Measurements from ENCODE around the gene LINC01488. TPM values are rescaled to one million over a fixed set of nuclear protein-coding genes. Genes with fewer than 3 reads are reported as not detected.

LINC01488 gene
- total and polyA plus RNA-seq, 2 experiments from 2014 or later, result not detected

- TF ChIP-seq ZNF462 (CRISPR knock-in tag; IDR thresholded peaks at IDR 0.05), result no peak
Measured at GRCh38 chr11:69542314-69543168, 61.1 kb downstream of the LINC01488 start (continued).

Other genes starting within 250 kb of the LINC01488 start
- gene MYEOV, start 187.5 kb upstream of the LINC01488 start, total RNA-seq (2014; rRNA removed; shearing (Covaris generic)), result 0.14 and 0.70 TPM in 2 replicates
- 0.19 TPM in 1 of 2 replicates, not detected in the other for gene MYEOV, start 187.5 kb upstream of the LINC01488 start, polyA plus RNA-seq (2016; fragmentation: Nextera tagmentation; extraction: Ambion mirVana)
- gene CCND1, start 159.5 kb downstream of the LINC01488 start, total RNA-seq (2014; rRNA removed; shearing (Covaris generic)), result 99.1 and 109 TPM in 2 replicates
- gene CCND1, start 159.5 kb downstream of the LINC01488 start, polyA plus RNA-seq (2016; fragmentation: Nextera tagmentation; extraction: Ambion mirVana), result 159 and 183 TPM in 2 replicates
- 12.9 and 20.1 TPM in 2 replicates for gene LTO1, start 193.7 kb downstream of the LINC01488 start, total RNA-seq (2014; rRNA removed; shearing (Covaris generic))
- 23.2 and 23.3 TPM in 2 replicates for gene LTO1, start 193.7 kb downstream of the LINC01488 start, polyA plus RNA-seq (2016; fragmentation: Nextera tagmentation; extraction: Ambion mirVana)
- 27.4 and 36.1 TPM in 2 replicates for gene FGF19, start 222.4 kb downstream of the LINC01488 start, total RNA-seq (2014; rRNA removed; shearing (Covaris generic))
- gene FGF19, start 222.4 kb downstream of the LINC01488 start, polyA plus RNA-seq (2016; fragmentation: Nextera tagmentation; extraction: Ambion mirVana), result 21.7 and 22.3 TPM in 2 replicates